ENCODE data around the gene AGXT2. TPM values are rescaled to one million over a fixed set of nuclear protein-coding genes. Genes with fewer than 3 reads are reported as not detected.

Gene AGXT2
- total and polyA plus RNA-seq, 10 of the 15 experiments (the other 5 are each of a cell fraction or from before 2014, with no cell fraction given), result not detected

GRCh38 chr5:35009657-35010056, 38.1 kb downstream of the AGXT2 start:
- ChIA-PET RAD21 (ENCODE audit: unreplicated experiment) (no interaction called here), POLR2A (no interaction called here), CTCF (no interaction called here), SMC1A (ENCODE audit: uncharacterized antibody, unreplicated experiment) (no interaction called here)
- 61% methylated on average over 3 of the region's 3 CpGs for WGBS (ENCODE audit: insufficient coverage, insufficient replicate concordance, low lambda C conversion rate, missing lambda C conversion rate)
- Histone ChIP-seq H4K20me1 (ENCODE audit: control insufficient read depth, insufficient read depth) (no peaks in the 10 kb centered on the region), H3K4me1 (ENCODE audit: control insufficient read depth, insufficient read depth, low read length) (no peaks in the 10 kb centered on the region), H3K9ac (ENCODE audit: control insufficient read depth, insufficient read depth, low read length) (no peak overlapping the region), H3K4me3 (no peak overlapping the region), H3K27me3 (replicated peaks in 1 of 2; ENCODE audit: control insufficient read depth in 2 of 2, insufficient read depth in 2 of 2, low read length in 1 of 2) (no peaks in the 10 kb centered on the region), H3K27ac (ENCODE audit: control insufficient read depth, insufficient read depth) (no peak overlapping the region), H3K4me2 (ENCODE audit: control insufficient read depth, insufficient read depth) (no peak overlapping the region), H3K36me3 (ENCODE audit: control insufficient read depth in 2 of 2, insufficient read depth in 2 of 2, low read length in 1 of 2) (no peaks in the 10 kb centered on the region), H2AFZ (ENCODE audit: control insufficient read depth, low read depth, low read length) (no peak overlapping the region), H3K79me2 (ENCODE audit: control insufficient read depth, insufficient read depth, low read length) (no peaks in the 10 kb centered on the region), H3K9me3 (replicated peaks; ENCODE audit: control insufficient read depth, insufficient read depth, low read length) (no peaks in the 10 kb centered on the region)
- ATAC-seq (no peak), FAIRE-seq (no peak), DNase-seq (ENCODE audit: low read depth, low spot score) (no peak)
- intact Hi-C loops (cut with micrococcal nuclease; ENCODE audit: unreplicated experiment), result loop anchor here (10.0 kb wide), 1 partner anchor 525 kb away; no protein-coding TSS in a partner anchor
- no TSS peak for BruUV-seq (replicated peaks)
- TF ChIP-seq ASH2L (IDR thresholded peaks at IDR 0.05; ENCODE audit: borderline replicate concordance, low read depth) (no peak), EGR1 (IDR thresholded peaks at IDR 0.05; ENCODE audit: borderline replicate concordance in 1 of 2, low read depth in 2 of 2, low read length in 2 of 2) (no peak), STAT3 (IDR thresholded peaks at IDR 0.05; ENCODE audit: low read depth, low read length) (no peak), EP300 (IDR thresholded peaks at IDR 0.05; ENCODE audit: borderline replicate concordance in 1 of 2, control insufficient read depth in 1 of 2, low read depth in 2 of 2, low read length in 2 of 2) (no peak), SMARCA5 (IDR thresholded peaks at IDR 0.05) (no peak), ZNF24 (IDR thresholded peaks at IDR 0.05) (no peak), SPI1 (IDR thresholded peaks at IDR 0.05; ENCODE audit: borderline replicate concordance, insufficient read depth, low read depth, low read length) (no peak), SREBF2 (IDR thresholded peaks at IDR 0.05; ENCODE audit: low read length) (no peak), TBL1XR1 (IDR thresholded peaks at IDR 0.05; ENCODE audit: low read depth, low read length) (no peak), ZBTB40 (IDR thresholded peaks at IDR 0.05; ENCODE audit: borderline replicate concordance) (no peak), ZSCAN29 (IDR thresholded peaks at IDR 0.05) (no peak), NKRF (conservative IDR thresholded peaks at IDR 0.05) (no peak)
- in situ Hi-C loops (cut with MboI), result no loop called here

Measured in GM12878 (cell line).